B cell (primary cell): ENCODE measurements around the gene ATP9A. TPM values are rescaled to one million over a fixed set of nuclear protein-coding genes. Genes with fewer than 3 reads are reported as not detected.

Source experiments
- ATAC-seq: fragments of 200-7000 bp; cut with Tn5 transposase; one replicate; pipeline ENCODE4 v1.10.0; 2021; ENCODE audit warnings: low read depth, mild to moderate bottlenecking, moderate number of reproducible peaks, moderate library complexity
- CTCF ChIA-PET: fragments of 350-600 bp; sonication (Branson Sonifier 250); formaldehyde crosslinking; loops from one replicate; lab custom pipeline; 2021; ENCODE audit warnings: antibody characterized with exemption, inconsistent platforms; lab: Charles Lee
- POLR2A ChIA-PET: fragments of 350-600 bp; sonication (Branson Sonifier 250); formaldehyde crosslinking; loops from one replicate; lab custom pipeline; 2021; ENCODE audit warnings: antibody characterized with exemption; lab: Charles Lee
- DNase-seq: peaks from one replicate; pipeline ENCODE4 v3.0.0; 2013
- H2AFZ ChIP-seq: 2 replicates; pipeline ENCODE4 v1.6.1; 2012; ENCODE audit warnings: mild to moderate bottlenecking, low read depth, low read length; ENCODE audit not compliant: insufficient read depth, poor library complexity, severe bottlenecking
- H3K27ac ChIP-seq, 2 donors: 1 replicate in 1 of 2; 2 replicates in 1 of 2; pipeline ENCODE4 v1.5.1; 2012 to 2013; ENCODE audit warnings: low read length in 2 of 2, mild to moderate bottlenecking in 2 of 2, moderate library complexity in 1 of 2
- H3K27me3 ChIP-seq, 4 experiments: fragments of 200-600 bp in 1 of 4; sonication (generic) in 1 of 4; replicated peaks in 1 of 4; 1 replicate in 2 of 4; 2 replicates in 2 of 4; pipeline versions ENCODE4 v1.6.1 to v1.7.0; 2013 to 2016; ENCODE audit warnings: low read length in 3 of 4, mild to moderate bottlenecking in 2 of 4, mixed read lengths in 1 of 4, moderate library complexity in 1 of 4; ENCODE audit not compliant: insufficient read depth in 4 of 4, control insufficient read depth in 3 of 4; ENCODE audit errors: control extremely low read depth in 1 of 4
- H3K36me3 ChIP-seq, 2 experiments: replicated peaks in 1 of 2; 1 replicate in 1 of 2; 2 replicates in 1 of 2; pipeline versions ENCODE4 v1.6.1 to v1.7.1; 2013; ENCODE audit warnings: low read length in 1 of 2; ENCODE audit not compliant: insufficient read depth in 2 of 2, control insufficient read depth in 1 of 2; ENCODE audit errors: control extremely low read depth in 1 of 2, extremely low read depth in 1 of 2
- H3K4me1 ChIP-seq, 2 donors: fragments of 200-600 bp in 1 of 2; sonication (generic) in 1 of 2; 1 replicate in 1 of 2; 2 replicates in 1 of 2; pipeline versions ENCODE4 v1.5.1 to v1.6.1; 2013 to 2017; ENCODE audit warnings: low read length in 2 of 2; ENCODE audit not compliant: control insufficient read depth in 2 of 2, insufficient read depth in 2 of 2
- H3K4me2 ChIP-seq: replicated peaks from 2 replicates; pipeline ENCODE3; 2012; ENCODE audit warnings: mild to moderate bottlenecking, low read depth, low read length; ENCODE audit not compliant: poor library complexity, severe bottlenecking
- H3K4me3 ChIP-seq, 5 experiments: fragments of 200-600 bp in 1 of 5; sonication (generic) in 1 of 5; 1 replicate in 3 of 5; 2 replicates in 2 of 5; pipeline versions ENCODE4 v1.5.1 to v1.7.0; 2011 to 2016; ENCODE audit warnings: low read length in 4 of 5, mild to moderate bottlenecking in 4 of 5, low read depth in 2 of 5, control low read depth in 1 of 5, moderate library complexity in 1 of 5; ENCODE audit not compliant: insufficient read depth in 1 of 5; ENCODE audit errors: control extremely low read depth in 1 of 5, extremely low read depth in 1 of 5
- H3K79me2 ChIP-seq: fragments of 200-600 bp; sonication (generic); one replicate; pipeline ENCODE4 v1.6.0; 2016; ENCODE audit warnings: low read length; ENCODE audit not compliant: control insufficient read depth, insufficient read depth
- H3K9ac ChIP-seq: fragments of 200-600 bp; sonication (generic); 2 replicates; pipeline ENCODE4 v1.6.1; 2017; ENCODE audit warnings: mild to moderate bottlenecking, low read length, moderate library complexity
- H3K9me3 ChIP-seq, 3 donors: one replicate each; pipeline versions ENCODE4 v1.6.1 to v1.7.1; 2013; ENCODE audit warnings: low read length in 2 of 3; ENCODE audit not compliant: control insufficient read depth in 2 of 3, insufficient read depth in 1 of 3; ENCODE audit errors: control extremely low read depth in 1 of 3
- H4K20me1 ChIP-seq: 2 replicates; pipeline ENCODE4 v1.6.0; 2012; ENCODE audit warnings: mild to moderate bottlenecking, low read length; ENCODE audit not compliant: insufficient read depth, control insufficient read depth, poor library complexity, severe bottlenecking
- H3K27ac Mint-ChIP-seq: one replicate; pipeline ENCODE4 v1.8.0; 2021; ENCODE audit warnings: mixed read lengths
- H3K27me3 Mint-ChIP-seq: one replicate; pipeline ENCODE4 v1.8.0; 2021; ENCODE audit warnings: mixed read lengths
- H3K4me1 Mint-ChIP-seq: one replicate; pipeline ENCODE4 v1.8.0; 2021; ENCODE audit warnings: mixed read lengths
- H3K4me3 Mint-ChIP-seq: one replicate; pipeline ENCODE4 v1.8.0; 2021; ENCODE audit warnings: mixed read lengths
- H3K9me3 Mint-ChIP-seq: one replicate; pipeline ENCODE4 v1.8.0; 2022; ENCODE audit warnings: mixed read lengths; ENCODE audit not compliant: insufficient read depth
- EZH2 ChIP-seq: IDR thresholded peaks from 2 replicates; pipeline ENCODE4 v1.6.1; 2012; ENCODE audit warnings: borderline replicate concordance, low read depth, mild to moderate bottlenecking, moderate library complexity, low read length; ENCODE audit not compliant: insufficient read depth, poor library complexity, severe bottlenecking
- WGBS: methylation state at CpG from one replicate; pipeline ENCODE4 v1.1.5; 2013; ENCODE audit warnings: missing lambda C conversion rate; ENCODE audit not compliant: insufficient coverage; 5-methylcytosine and 5-hydroxymethylcytosine counted together
- intact Hi-C: fragments of 100-400 bp; cut with micrococcal nuclease; formaldehyde crosslinking; loops from one replicate; pipeline ENCODE4 v1.10.0; 2022
- polyA plus RNA-seq: library from polyadenylated mRNA; depleted of rRNA; stranded (reverse); fragments of >200 nt; gene quantifications from 2 replicates; pipeline ENCODE4 v1.2.3, GENCODE V29; 2012
- total RNA-seq, 2 donors: library from RNA; stranded (reverse); fragments of 120-200 nt in 1 of 2; gene quantifications; 1 replicate in 1 of 2; 2 replicates in 1 of 2; pipeline versions ENCODE4 v1.2.3 to v1.2.4, GENCODE V29; 2013 to 2022
- TF ChIP-seq, protein P1 (sequence below): fragments of 200-600 bp; IDR thresholded peaks from one replicate; pipeline ENCODE4 v1.8.0; 2022; ENCODE audit warnings: antibody characterized with exemption, mild to moderate bottlenecking

The ATP9A gene
- total and polyA plus RNA-seq, 2 donors (not counting 1 experiment from before 2014, with no cell fraction given): 0.13 to 0.22 TPM

DNA sequence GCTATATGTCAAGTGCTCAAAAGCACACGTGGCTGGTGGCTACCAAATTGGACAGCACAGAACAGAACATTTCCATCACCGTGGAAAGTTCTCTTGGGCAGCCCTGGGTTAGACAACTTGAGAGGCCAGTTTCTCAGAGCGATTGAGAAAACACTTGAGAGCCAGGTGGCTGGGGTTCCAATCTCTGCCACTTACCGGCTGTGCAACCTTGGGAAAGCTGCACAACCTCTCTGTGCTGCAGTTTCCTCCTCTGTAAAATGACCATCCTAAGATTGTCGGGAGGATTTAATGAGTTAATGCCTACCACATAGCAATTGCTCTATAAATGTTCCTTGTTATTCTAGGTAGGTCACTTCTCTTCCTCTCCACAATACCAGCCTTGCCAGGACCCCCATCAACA is 200.6 kb downstream of the ATP9A start:
- H3K27me3 Mint-ChIP-seq: peaks cover 47% of the 10 kb centered on the region
- TF ChIP-seq, protein P1, sequence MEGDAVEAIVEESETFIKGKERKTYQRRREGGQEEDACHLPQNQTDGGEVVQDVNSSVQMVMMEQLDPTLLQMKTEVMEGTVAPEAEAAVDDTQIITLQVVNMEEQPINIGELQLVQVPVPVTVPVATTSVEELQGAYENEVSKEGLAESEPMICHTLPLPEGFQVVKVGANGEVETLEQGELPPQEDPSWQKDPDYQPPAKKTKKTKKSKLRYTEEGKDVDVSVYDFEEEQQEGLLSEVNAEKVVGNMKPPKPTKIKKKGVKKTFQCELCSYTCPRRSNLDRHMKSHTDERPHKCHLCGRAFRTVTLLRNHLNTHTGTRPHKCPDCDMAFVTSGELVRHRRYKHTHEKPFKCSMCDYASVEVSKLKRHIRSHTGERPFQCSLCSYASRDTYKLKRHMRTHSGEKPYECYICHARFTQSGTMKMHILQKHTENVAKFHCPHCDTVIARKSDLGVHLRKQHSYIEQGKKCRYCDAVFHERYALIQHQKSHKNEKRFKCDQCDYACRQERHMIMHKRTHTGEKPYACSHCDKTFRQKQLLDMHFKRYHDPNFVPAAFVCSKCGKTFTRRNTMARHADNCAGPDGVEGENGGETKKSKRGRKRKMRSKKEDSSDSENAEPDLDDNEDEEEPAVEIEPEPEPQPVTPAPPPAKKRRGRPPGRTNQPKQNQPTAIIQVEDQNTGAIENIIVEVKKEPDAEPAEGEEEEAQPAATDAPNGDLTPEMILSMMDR: no peak
- no peak for TF ChIP-seq EZH2

DNA sequence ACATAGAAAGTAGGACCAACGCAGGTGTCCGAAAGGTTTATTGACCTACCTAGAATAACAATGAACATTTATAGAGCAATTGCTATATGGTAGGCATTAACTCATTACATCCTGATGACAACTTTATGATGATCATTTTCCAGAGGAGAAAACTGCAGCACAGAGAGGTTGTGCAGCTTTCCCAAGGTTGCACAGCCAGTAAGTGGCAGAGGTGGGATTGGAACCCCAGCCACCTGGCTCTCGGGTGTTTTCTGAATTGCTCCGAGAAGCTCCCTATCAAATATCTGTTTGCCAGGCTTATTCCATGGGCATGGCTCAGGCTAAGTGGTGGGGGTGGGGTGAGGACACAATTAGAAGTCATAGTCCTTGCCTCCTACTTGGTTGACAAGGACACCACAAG is 201.6 kb downstream of the ATP9A start:
- Histone ChIP-seq H3K4me3 (no peak overlapping the region), H3K4me2 (no peak overlapping the region), H3K4me1 (peaks cover 17 to 19% of the 10 kb centered on the region in 2 donors), H3K79me2 (no peaks in the 10 kb centered on the region), H3K27me3 (peaks cover 0 to 43% (median 22%) of the 10 kb centered on the region in 4 experiments), H4K20me1 (no peaks in the 10 kb centered on the region), H3K36me3 (no peaks in the 10 kb centered on the region), H3K9ac (no peak overlapping the region), H2AFZ (no peak overlapping the region), H3K27ac (no peak overlapping the region), H3K9me3 (peaks cover 0 to 7% (median 0%) of the 10 kb centered on the region in 3 donors)
- CTCF ChIA-PET: interaction anchor here (1.4 to 2.1 kb wide), 2 partner anchors 28 to 181 kb away, joined by 5 to 7 read pairs; no protein-coding TSS in a partner anchor
- TF ChIP-seq EZH2: no peak
- TF ChIP-seq, protein P1: no peak
- H3K4me1 Mint-ChIP-seq: peaks cover 16% of the 10 kb centered on the region
- DNase-seq (no peak), ATAC-seq (no peak)
- H3K27me3 Mint-ChIP-seq: peaks cover 46% of the 10 kb centered on the region
- POLR2A ChIA-PET: no interaction called here
- no peak overlapping the region for H3K4me3 Mint-ChIP-seq
- no peak overlapping the region for H3K27ac Mint-ChIP-seq
- intact Hi-C loops: no loop called here
- WGBS: 100% methylated on average over 1 of the region's 4 CpGs
- peaks cover 7% of the 10 kb centered on the region for H3K9me3 Mint-ChIP-seq

More for the DNA sequence above, 200.6 kb downstream of the ATP9A start:
- Histone ChIP-seq H3K9me3 (peaks cover 0 to 7% (median 0%) of the 10 kb centered on the region in 3 donors), H3K79me2 (no peaks in the 10 kb centered on the region), H3K4me1 (peaks cover 7 to 8% of the 10 kb centered on the region in 2 donors), H3K36me3 (no peaks in the 10 kb centered on the region), H3K9ac (no peak overlapping the region), H3K4me2 (no peak overlapping the region), H3K27ac (no peak overlapping the region), H3K4me3 (no peak overlapping the region), H4K20me1 (no peaks in the 10 kb centered on the region), H2AFZ (no peak overlapping the region), H3K27me3 (peaks cover 0 to 34% (median 16%) of the 10 kb centered on the region in 4 experiments)
- H3K27ac Mint-ChIP-seq: no peak overlapping the region
- ChIA-PET POLR2A (no interaction called here), CTCF (interaction anchor here (2.1 kb wide), 1 partner anchor 182 kb away, joined by 7 read pairs; no protein-coding TSS in a partner anchor)
- intact Hi-C loops: no loop called here
- peaks cover 7% of the 10 kb centered on the region for H3K9me3 Mint-ChIP-seq
- DNase-seq (no peak), ATAC-seq (no peak)
- H3K4me1 Mint-ChIP-seq: peaks cover 9% of the 10 kb centered on the region
- H3K4me3 Mint-ChIP-seq: no peak overlapping the region
- 90% methylated on average over 4 of the region's 5 CpGs for WGBS
